Measurements from ENCODE around the gene KCNH2. TPM values are rescaled to one million over a fixed set of nuclear protein-coding genes. Genes with fewer than 3 reads are reported as not detected.

Gene KCNH2
- total RNA-seq, 1 experiment from 2014 or later, result 0.84 TPM

- ChIA-PET POLR2A (ENCODE audit: unreplicated experiment) (no interaction called here), CTCF (no interaction called here)
- H3K4me2 ChIP-seq (ENCODE audit: low read length), result no peak overlapping the region
- no peaks in the 10 kb centered on the region for H3K36me3 ChIP-seq (ENCODE audit: low read depth, low read length)
- ATAC-seq (no peak), DNase-seq (no peak)
- peaks cover 20% of the 10 kb centered on the region; the same call in 1 of the 2 replicates for H3K27me3 ChIP-seq (ENCODE audit: low read length)
- no peaks in the 10 kb centered on the region for H3K4me1 ChIP-seq (ENCODE audit: insufficient read depth, low read length)
- intact Hi-C loops (cut with micrococcal nuclease), result no loop called here
- H3K4me3 ChIP-seq (ENCODE audit: low read length), result no peak overlapping the region
- H3K79me2 ChIP-seq (ENCODE audit: low read length), result no peaks in the 10 kb centered on the region
- no peaks in the 10 kb centered on the region for H3K9me2 ChIP-seq (replicated peaks; ENCODE audit: low read length)
- H2AFZ ChIP-seq (ENCODE audit: low read length), result no peak overlapping the region
- H4K20me1 ChIP-seq (ENCODE audit: low read length), result no peaks in the 10 kb centered on the region
- no peak overlapping the region for H3K9ac ChIP-seq (ENCODE audit: low read length)
- no peaks in the 10 kb centered on the region for H3F3A ChIP-seq (ENCODE audit: low read length, unreplicated experiment)
- H3K27ac ChIP-seq (ENCODE audit: low read length), result no peak overlapping the region
- TF ChIP-seq CTCF (conservative IDR thresholded peaks at IDR 0.05; ENCODE audit: low read depth, low read length) (no peak), EZH2phosphoT487 (IDR thresholded peaks at IDR 0.05; ENCODE audit: borderline replicate concordance, low read length) (no peak), EZH2 (IDR thresholded peaks at IDR 0.05; ENCODE audit: low read length, unreplicated experiment) (no peak)
- BruUV-seq (replicated peaks), result no TSS peak
- H3K9me3 ChIP-seq (ENCODE audit: low read length), result no peaks in the 10 kb centered on the region
Measured at GRCh38 chr7:150967349-150967748, 10.8 kb downstream of the KCNH2 start.

- no peak overlapping the region for H3K27ac ChIP-seq (ENCODE audit: low read length)
- no peak overlapping the region for H3K4me2 ChIP-seq (ENCODE audit: low read length)
- no peaks in the 10 kb centered on the region for H3K9me2 ChIP-seq (replicated peaks; ENCODE audit: low read length)
- ChIA-PET POLR2A (ENCODE audit: unreplicated experiment) (no interaction called here), CTCF (interaction anchor here (0.9 kb wide), 1 partner anchor 150 kb away, joined by 3 read pairs; no protein-coding TSS in a partner anchor)
- H3K9ac ChIP-seq (ENCODE audit: low read length), result no peak overlapping the region
- no peak overlapping the region for H3K4me3 ChIP-seq (ENCODE audit: low read length)
- H3F3A ChIP-seq (ENCODE audit: low read length, unreplicated experiment), result no peaks in the 10 kb centered on the region
- ATAC-seq (0 out of 2 replicates have a peak, but pooled peaks have one; percentile 15), DNase-seq (no peak)
- TF ChIP-seq CTCF (conservative IDR thresholded peaks at IDR 0.05; ENCODE audit: low read depth, low read length) (0 out of 2 replicates have a peak, but pooled peaks have one; percentile 39), EZH2 (IDR thresholded peaks at IDR 0.05; ENCODE audit: low read length, unreplicated experiment) (no peak)
- no peaks in the 10 kb centered on the region for H3K79me2 ChIP-seq (ENCODE audit: low read length)
- no peaks in the 10 kb centered on the region for H3K4me1 ChIP-seq (ENCODE audit: insufficient read depth, low read length)
- no peak overlapping the region for H2AFZ ChIP-seq (ENCODE audit: low read length)
- H3K9me3 ChIP-seq (ENCODE audit: low read length), result no peaks in the 10 kb centered on the region
- no peaks in the 10 kb centered on the region for H4K20me1 ChIP-seq (ENCODE audit: low read length)
- intact Hi-C loops (cut with micrococcal nuclease), result no loop called here
- H3K36me3 ChIP-seq (ENCODE audit: low read depth, low read length), result no peaks in the 10 kb centered on the region
- no TSS peak for BruUV-seq (replicated peaks)
- H3K27me3 ChIP-seq (ENCODE audit: low read length), result peaks cover 20% of the 10 kb centered on the region; the same call in 1 of the 2 replicates
Measured at GRCh38 chr7:150966002-150966401, 12.1 kb downstream of the KCNH2 start.

GRCh38 chr7:150965273-150965830 is 12.8 kb downstream of the KCNH2 start:
- Histone ChIP-seq H3K4me2 (ENCODE audit: low read length) (no peak overlapping the region), H3K79me2 (ENCODE audit: low read length) (no peaks in the 10 kb centered on the region), H3K27me3 (ENCODE audit: low read length) (peaks cover 20% of the 10 kb centered on the region; the same call in 1 of the 2 replicates), H3K36me3 (ENCODE audit: low read depth, low read length) (no peaks in the 10 kb centered on the region), H3K9me2 (replicated peaks; ENCODE audit: low read length) (no peaks in the 10 kb centered on the region), H3K27ac (ENCODE audit: low read length) (no peak overlapping the region), H3K9ac (ENCODE audit: low read length) (no peak overlapping the region), H4K20me1 (ENCODE audit: low read length) (no peaks in the 10 kb centered on the region), H2AFZ (ENCODE audit: low read length) (no peak overlapping the region), H3K4me1 (ENCODE audit: insufficient read depth, low read length) (no peaks in the 10 kb centered on the region), H3K4me3 (ENCODE audit: low read length) (no peak overlapping the region), H3F3A (ENCODE audit: low read length, unreplicated experiment) (no peaks in the 10 kb centered on the region), H3K9me3 (ENCODE audit: low read length) (no peaks in the 10 kb centered on the region)
- TF ChIP-seq EZH2phosphoT487 (IDR thresholded peaks at IDR 0.05; ENCODE audit: borderline replicate concordance, low read length), result no peak
- TF ChIP-seq EZH2 (IDR thresholded peaks at IDR 0.05; ENCODE audit: low read length, unreplicated experiment), result no peak
- TF ChIP-seq CTCF (conservative IDR thresholded peaks at IDR 0.05; ENCODE audit: low read depth, low read length), result no peak
- intact Hi-C loops (cut with micrococcal nuclease), result no loop called here
- 0 out of 2 replicates have a peak, but pooled peaks have one; percentile 14 for ATAC-seq
- BruUV-seq (replicated peaks), result no TSS peak
- CTCF ChIA-PET, result interaction anchor here (0.9 kb wide), 1 partner anchor 151 kb away, joined by 3 read pairs; no protein-coding TSS in a partner anchor
- POLR2A ChIA-PET (ENCODE audit: unreplicated experiment), result interaction anchor here (0.6 kb wide), 1 partner anchor 63 kb away, joined by 3 read pairs; the partner anchor contains the start of gene ABCB8
- no peak for DNase-seq
